HG03442 (cell line): ENCODE data around the gene POLR2M.

Experiments
- ATAC-seq: cut with Tn5 transposase; IDR thresholded peaks from one replicate; pipeline ENCODE4 v1.9.1; 2021; ENCODE audit warnings: mild to moderate bottlenecking, moderate library complexity; ENCODE audit not compliant: unreplicated experiment

Gene POLR2M

DNA sequence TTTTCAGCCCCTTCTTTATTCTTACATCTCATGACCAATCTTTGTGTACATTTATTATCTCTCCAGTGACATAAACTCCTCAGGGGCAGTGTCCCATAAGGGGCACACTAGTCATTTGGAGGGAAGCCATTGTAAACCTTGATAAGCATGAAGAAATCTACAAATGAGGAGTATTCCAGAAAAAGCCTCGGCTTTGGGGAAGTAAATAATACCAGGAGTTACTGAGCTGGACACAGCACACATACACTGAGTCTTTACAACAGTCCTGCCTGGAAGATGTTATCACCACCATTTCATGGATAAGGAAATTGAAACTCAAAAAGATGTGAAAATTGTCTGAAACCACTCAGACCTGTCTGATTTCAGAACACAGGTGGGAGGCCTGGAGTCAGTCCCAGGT is 15.4 kb upstream of the POLR2M start:
- no peak for ATAC-seq

DNA sequence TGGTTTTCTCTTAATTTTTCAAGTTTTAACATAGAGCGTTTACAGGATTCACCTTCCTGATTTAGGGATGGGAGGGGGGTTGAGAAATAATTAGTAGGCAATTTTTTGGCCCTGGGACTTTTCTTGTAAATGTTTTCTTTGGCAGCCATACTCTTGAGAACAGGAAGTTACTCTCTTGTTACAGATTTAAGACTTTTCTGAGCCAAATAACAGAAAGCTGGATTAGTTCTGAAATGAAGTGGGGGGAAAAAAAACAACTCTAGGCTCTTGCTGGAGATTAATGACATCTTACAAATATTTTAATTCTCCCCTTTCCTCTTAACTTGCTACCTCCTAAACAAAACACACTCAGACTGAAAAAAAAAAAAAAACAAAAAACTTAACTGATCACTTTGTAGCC is 13.8 kb upstream of the POLR2M start:
- no peak for ATAC-seq

DNA sequence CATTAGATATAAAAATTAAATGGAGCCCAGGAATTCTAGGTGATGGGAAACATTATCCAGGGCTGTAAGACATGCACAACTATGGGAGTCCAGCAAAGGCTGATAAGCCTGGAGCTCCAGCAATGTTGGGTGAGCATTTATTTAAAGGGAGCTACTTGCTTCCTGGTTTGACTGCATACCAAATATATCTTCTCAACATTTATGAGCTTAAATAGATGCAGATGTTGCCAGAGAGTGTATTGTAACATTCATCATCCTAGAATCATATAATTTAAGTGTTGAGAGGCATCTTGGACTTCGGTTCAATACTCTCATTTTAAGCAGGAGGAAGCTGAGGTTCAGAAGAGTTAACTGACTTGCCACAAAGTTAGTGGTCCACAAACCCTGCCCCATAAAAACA is 12.2 kb upstream of the POLR2M start:
- no peak for ATAC-seq

DNA sequence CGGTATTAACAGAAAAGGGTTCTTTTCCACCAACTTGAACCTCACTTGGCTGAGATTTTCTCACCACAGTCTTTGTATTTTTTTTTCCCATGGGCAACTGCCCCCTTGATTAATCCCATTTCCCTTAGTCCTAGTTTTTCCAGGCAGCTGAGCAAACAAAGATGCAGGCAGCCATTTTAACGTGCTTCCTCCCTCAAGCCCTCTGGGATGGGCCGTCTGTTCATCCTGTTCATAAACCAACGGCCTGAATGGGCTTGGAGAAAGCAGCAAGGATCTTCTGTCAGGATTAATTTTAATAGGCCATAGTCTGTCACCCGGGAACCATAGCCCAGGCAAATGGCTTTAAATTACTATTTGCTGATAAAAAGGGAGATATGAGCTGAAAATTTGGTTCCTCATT is 10.4 kb upstream of the POLR2M start:
- ATAC-seq, result no peak

DNA sequence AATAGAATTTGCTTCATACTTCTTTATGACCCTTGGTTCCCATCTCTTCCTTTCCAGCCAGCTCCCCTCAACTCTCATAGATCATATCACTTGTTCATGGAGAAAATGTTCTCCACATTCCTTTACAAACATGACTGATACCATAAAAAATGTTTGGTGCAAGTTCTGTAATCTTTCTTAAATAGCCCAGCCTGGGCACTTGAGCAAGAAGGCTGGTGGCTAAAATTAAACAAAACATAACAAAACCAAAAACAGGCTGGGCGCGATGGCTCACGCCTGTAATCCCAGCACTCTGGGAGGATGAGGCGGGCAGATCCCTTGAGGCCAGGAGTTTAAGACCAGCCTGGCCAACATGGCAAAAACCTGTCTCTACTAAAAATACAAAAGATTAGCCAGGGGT is 8.9 kb upstream of the POLR2M start:
- no peak for ATAC-seq

DNA sequence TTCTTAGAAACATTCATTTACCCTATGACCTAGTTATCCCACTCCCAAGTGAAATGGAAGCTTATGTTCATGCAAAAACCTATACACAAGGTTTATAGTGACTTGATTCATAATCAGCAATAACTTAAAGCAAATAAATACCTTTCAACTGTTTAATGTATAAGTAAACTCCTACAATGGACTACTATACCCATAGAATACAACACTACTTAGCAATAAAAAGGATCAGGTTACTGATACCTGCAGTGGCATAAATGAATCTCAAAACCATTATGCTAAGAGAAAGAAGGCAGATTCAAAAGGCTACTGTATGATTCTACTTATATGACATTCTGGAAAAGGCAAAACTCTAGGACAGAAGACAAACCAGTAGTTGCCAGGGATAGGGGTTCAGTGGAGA is 8.3 kb upstream of the POLR2M start:
- ATAC-seq, result no peak

DNA sequence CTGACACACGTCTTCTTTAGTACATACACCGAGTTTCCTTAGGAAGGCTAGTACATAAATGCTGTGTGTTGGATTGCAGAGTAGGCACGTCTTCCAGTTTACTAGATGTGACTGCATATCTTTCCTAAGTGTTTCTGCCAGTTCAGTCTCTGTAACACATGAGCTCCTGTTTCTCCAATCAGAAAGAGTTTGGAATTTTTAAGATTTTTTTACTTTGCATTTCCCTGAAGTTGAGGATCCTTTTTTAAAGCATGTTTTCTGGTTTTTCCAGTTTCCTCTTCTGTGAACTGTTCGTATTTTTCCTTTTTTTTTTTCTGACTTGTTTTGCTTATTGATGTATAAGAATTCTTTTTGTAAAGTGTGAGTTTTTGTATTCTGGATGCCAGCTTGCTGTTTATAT is 7.5 kb upstream of the POLR2M start:
- ATAC-seq, result no peak

DNA sequence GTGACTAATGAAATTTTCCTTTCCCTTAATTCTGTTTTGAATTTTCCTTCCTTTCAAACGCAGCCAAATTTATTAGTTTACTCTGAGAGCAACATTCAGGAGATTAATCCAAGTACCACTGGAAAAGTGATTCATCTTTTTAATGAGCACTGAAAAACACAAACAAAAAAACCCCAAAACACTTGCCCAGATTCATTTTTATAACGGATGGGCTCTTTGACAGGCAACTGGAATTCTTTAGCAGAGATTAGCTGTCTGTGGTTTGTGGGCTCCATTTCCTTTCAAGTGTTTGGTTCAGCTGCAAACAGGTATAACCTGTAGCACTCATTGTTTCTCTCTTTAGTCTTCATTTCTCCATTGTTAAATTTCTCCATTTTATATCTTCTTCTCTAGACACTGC is 3.1 kb upstream of the POLR2M start:
- ATAC-seq, result no peak

DNA sequence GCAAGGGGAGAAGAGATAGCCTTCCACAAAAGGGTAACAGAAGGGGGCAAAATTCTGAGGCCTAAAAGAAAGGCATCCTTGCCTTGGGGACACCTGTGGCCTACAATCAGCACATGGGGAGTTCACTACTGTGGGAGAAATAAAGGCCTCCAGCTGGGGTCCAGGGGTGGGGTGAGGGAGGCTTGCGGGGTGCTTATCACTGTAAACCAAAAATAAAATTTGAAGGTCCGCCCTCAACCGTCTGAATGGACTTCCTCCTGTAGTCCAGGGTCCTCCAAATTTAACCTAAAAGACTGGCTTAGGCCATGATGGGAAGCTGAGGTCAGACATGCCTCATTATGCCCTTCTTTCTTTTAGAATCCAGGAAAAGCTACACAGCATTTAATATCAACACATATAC is 2.1 kb upstream of the POLR2M start:
- no peak for ATAC-seq

DNA sequence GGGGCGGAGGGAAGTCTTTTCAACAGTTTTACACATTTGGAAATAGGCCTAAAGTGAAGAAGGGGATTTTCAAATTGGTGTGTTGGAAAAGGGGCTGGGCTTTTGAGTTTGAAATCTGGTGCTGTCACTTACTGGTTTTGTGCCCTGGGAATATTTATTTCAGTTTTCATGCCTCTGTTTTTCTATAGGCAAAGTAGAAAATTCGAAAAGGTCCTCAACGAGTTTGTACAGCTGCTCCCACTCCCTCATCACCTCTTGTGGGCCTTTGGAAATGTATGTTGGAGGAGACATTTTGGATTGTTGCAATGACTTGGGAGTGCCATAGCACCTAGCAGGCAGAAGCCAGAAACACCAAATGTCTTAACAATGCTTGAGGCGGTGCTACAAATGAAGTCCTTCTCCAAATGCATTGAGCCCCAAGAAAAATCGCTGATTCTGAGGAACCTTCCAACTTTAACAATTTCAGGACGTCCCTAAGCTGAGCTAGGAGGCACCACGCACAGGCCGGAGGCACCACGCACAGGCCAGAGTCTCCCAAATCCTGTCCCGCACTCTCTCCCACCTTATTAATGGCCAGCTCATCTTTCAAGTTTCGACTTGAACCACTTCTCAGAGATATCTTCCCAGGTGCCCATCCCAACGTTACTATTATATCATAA is 639 bp upstream of the POLR2M start:
- ATAC-seq, result no peak

DNA sequence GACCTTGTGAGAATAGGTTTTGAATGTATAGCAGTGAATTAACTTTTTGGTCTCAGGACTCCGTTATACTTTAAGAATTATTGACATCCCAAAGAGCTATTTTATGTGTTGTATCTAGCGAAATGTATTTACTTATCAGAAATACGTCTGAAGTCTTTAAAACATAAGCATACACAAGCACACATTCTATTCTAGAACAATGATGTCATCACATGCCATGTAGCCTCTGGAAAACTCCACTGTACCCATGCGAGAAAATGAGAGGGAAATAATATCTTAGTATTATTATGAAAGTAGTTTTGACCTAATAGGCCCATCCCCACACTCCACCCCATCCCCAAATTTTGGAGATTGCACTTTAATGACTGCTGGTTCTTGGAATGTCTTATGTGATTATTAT is 1.5 kb downstream of the POLR2M start:
- no peak for ATAC-seq

DNA sequence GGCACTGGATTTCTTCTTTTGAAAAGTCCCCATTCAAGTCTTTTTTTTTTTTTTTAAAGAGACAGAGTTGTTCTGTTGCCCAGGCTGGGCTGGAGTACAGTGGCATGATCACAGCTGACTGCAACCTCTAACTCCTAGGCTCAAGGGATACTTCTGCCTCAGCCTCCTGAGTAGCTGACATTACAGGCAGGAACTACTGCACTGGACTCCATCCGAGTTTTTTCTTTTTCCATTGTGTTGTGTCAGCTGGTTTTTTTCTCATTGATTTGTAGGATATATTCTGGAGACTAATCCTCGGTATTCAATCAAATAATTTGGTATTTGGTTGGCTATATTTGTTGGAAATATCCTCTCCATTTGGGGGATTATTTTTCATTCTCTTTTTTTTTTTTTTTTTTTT is 11.8 kb downstream of the POLR2M start:
- no peak for ATAC-seq

DNA sequence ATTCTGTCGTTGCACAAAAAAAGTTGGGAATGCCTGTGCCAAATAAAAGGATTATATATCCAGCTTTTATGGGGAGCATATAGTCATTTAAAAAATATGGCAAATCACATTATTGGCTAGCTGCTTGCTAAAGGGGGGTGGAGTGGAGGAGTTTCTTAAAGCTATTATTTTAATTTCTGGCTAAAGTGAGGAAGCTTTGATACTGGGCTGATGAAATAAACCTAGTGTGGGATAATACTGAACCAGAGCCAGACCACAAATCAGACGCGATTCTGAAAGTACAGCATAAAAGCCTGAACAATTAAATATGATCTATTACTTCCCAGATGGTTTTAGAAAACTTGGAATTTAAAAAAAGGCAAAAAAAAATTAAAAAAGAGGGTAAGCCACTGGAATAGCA is 14.4 kb downstream of the POLR2M start:
- no peak for ATAC-seq

DNA sequence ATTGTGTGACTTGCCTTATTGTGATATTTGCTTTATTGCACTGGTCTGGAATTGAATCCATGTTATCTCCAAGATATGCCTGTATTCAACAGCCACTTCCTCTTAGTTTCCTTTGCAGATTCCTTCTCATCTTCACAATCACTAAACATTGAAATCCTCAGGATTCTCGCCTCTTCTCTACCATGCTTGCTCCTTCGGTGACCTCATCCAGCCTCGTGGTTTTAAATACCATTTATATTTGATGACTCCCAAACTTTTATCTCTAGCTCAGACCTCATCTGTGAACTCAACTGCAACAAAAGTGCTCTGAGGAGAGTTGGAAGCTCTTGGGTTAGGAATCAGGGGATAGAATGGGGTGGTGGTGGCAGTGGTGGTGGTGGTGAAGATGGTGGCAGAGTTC is 19.9 kb downstream of the POLR2M start:
- ATAC-seq, result no peak

DNA sequence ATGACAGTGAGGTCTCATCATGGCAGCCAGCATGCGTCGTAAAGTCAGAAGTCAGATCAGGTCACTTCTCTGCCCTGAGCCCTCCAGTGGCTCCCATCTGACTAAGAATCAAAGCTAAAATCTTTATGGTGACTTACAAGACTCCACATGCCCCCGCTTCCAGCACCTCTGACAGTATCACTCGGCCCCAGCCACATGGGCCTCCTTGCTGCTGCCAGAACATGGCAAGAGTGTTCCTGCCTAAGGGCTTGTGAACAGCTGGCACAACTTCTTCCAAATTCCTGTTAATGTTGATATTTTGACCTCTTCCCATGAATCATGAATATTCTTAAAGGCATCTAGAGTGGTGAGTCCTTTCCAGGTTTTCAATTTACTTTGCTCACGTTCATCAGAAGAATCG is 20.5 kb downstream of the POLR2M start:
- no peak for ATAC-seq

DNA sequence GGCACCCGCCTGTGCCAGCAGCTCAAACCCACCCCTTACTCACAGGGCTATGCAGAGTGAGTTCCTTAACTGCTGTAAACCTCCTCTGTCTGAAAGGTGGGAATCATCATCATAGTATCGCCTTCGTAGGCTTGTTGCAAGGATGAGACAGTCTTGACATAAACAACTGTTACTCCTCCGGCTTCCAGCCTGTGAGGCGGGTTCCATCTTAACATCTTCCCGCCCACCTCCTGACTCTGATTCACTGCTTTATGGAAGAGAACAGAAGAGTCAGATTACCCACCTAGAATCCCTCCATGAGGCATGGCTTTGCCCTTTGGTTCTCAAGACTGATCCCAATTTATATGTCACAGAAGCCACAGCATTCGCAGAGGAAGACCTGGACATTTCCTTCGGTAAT is 21.9 kb downstream of the POLR2M start:
- ATAC-seq, result no peak

DNA sequence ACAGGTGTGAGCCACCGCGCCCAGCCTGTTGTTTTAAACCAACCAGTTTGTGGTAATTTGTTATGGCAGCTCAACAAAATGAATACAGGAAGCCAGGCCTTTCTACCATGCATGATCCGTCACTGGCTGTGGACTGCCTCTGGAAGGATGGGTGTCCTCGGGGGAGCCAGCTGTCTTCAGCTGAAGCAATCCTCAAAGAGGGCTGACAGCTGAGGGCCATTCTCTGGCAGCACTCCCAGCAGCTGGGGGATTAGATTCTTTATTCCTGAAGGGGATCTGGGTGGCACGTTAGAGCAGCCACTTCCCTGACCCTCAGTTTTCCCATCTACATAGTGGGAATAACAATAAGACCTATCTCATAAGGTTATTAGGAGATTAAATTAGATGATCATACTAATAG is 24.4 kb downstream of the POLR2M start:
- ATAC-seq, result no peak

DNA sequence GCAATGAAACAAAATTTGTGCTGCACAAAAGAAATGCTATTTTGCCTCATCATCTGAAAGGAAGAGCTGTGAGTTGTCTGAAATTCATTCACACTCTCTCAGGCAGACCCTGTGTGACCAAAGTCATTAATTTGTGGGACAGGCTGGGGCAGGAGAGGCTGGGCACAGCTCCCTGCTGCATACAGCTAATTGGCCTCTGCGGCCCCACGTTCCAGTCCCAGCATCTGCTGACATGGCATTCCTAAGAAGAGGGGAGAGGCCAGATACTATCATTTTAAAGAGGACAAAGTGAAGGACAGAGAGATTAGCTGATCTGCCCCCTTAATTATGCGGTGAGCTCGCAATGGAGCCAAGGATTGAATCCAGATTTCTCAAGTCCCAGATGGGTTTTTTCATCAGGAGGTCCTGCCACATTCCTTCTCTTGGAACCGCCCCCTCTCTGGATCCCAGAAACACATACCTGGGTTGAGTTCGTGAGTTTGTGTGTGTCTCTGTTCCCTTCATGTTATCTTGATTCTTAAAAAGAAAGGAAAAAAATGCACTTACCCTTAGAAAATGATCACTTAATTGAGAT is 25.1 kb downstream of the POLR2M start:
- ATAC-seq, result no peak

DNA sequence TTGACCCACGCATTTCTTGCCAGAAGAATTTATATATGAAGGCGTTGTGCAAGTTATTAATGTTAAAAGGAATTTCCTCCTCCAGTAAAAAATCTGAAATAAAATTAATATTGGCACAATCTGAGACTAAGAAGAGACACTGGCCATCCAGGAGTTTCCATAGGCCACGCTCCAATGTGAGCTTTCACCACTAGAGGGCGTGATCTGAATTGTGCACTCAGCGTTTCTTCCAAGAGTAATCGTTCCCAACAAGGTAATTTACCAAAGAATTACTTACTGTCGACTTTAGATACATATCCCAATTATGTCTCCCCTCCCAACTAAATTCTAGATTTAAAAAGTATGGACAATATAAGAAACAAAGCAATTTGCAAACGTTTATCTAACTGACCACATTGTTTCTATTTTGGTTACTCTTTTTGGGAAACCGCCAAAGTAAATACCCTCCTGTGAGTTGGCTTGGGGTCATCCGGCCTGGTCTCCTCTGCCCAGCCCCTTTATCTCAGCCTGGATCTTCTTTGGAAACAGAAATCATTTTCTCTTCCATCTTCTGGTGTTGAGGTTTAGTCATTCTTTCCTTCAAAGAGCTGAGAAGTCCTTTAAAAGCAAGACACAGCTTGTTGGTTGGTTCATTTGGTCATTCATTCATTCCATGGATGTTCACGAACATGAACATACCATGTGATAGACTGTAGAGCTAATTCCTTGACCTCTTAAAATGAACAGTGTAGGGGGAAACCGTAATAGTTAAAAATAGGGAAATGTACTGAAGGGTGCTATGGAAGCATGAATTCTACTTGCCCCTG is 26.2 kb downstream of the POLR2M start:
- ATAC-seq, result no peak

DNA sequence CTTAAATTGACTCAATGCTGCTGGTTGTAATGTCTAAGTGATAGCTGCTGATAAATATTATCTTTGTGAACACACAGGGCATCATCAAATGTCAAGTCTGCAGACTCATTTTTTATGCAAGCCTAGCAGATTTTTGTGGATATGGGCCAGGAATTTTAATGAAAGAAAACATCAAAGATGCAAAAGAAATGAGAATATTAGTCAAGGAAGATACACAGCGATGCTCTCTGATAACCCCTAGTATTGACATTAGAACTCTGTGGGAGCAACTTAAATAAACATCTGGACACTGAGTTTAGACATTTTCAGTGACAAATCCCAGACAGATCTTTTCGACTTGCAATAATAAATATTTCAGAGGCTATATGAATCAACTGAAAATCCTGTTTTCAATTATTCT is 28.3 kb downstream of the POLR2M start:
- ATAC-seq, result no peak

DNA sequence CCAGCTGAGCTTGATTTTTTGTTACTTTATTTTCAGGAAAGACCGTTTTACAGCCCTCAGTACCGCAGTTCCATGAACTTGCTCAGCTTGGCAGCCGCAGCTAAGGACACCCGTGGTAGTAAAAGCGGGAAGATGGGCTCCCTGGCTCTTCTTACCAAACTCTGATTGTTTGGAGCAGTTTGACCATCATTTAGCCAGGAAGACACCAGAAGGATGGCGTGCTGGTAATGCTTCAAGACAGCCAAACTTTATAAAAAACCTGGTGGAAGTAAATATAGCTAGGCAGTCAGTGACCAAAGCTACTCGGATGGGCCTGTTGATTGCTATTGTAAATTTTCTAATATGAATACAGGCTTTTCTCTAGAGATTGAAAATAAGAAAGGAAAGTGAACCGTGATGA is 28.9 kb downstream of the POLR2M start:
- no peak for ATAC-seq

DNA sequence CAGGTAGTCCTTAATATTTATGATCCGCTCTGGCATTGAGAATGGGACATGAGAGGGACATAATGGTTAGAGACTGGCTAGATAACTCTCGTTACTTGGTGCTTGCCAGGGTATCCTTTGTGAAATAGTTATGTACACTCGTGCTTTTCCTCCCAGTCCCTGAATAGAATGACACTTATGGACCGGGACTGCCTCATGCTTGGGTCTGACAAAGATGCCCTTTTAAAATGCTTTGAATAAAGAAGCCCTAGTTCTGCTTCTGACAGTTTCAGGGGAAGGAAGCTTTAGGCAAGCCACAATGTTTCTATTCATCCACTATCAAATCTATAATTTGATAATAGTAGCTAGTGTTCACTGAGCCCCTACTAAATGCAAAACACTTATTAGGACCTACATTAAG is 29.4 kb downstream of the POLR2M start:
- ATAC-seq, result no peak
